H1 (cell line): Measurements from ENCODE around the gene PCDHA12. TPM values are rescaled to one million over a fixed set of nuclear protein-coding genes. Genes with fewer than 3 reads are reported as not detected.
"Not testable (repeated sequence)": the region's sequence is repeated elsewhere in the genome, so short reads cannot be mapped to it uniquely, and the experiment has no call there.

Source experiments
- CTCF ChIA-PET: fragments of 300-600 bp; sonication (Branson Sonifier 250); formaldehyde crosslinking; loops from one replicate; lab custom pipeline; 2021; ENCODE audit not compliant: partially characterized antibody; lab: Charles Lee
- POLR2A ChIA-PET: fragments of 300-600 bp; sonication (Branson Sonifier 250); formaldehyde crosslinking; loops from one replicate; lab custom pipeline; 2021; ENCODE audit warnings: inconsistent platforms; ENCODE audit not compliant: partially characterized antibody; lab: Charles Lee
- DNase-seq, 2 experiments: peaks; one replicate each; pipeline versions ENCODE4 v3.0.0 to v3.0.0-alpha.2; 2010 to 2022; ENCODE audit warnings: low spot score in 2 of 2, low read depth in 1 of 2, mixed read lengths in 1 of 2
- FAIRE-seq: peaks from 2 replicates; lab custom pipeline; 2011; peaks lifted over from hg19 to GRCh38; lab: Jason Lieb, UNC
- H2AFZ ChIP-seq: 2 replicates; pipeline ENCODE4 v1.8.1; 2012; ENCODE audit warnings: low read length, inconsistent platforms
- H2AK5ac ChIP-seq: 2 replicates; pipeline ENCODE4 v1.6.1; 2013; ENCODE audit warnings: low read depth, low read length
- H2BK120ac ChIP-seq: replicated peaks from 2 replicates; pipeline ENCODE3; 2013; ENCODE audit warnings: low read depth, low read length, inconsistent platforms
- H2BK12ac ChIP-seq: 2 replicates; pipeline ENCODE4 v1.6.1; 2013; ENCODE audit warnings: low read depth, low read length
- H2BK15ac ChIP-seq: 2 replicates; pipeline ENCODE4 v1.6.1; 2013; ENCODE audit warnings: low read length
- H2BK20ac ChIP-seq: 2 replicates; pipeline ENCODE4 v1.6.1; 2013; ENCODE audit warnings: low read length
- H2BK5ac ChIP-seq: 2 replicates; pipeline ENCODE4 v1.6.1; 2013; ENCODE audit warnings: low read depth, low read length
- H3K14ac ChIP-seq: 2 replicates; pipeline ENCODE4 v1.6.1; 2013; ENCODE audit warnings: inconsistent platforms; ENCODE audit not compliant: insufficient read length
- H3K18ac ChIP-seq: 2 replicates; pipeline ENCODE4 v1.6.1; 2013; ENCODE audit warnings: low read length; ENCODE audit errors: extremely low read depth
- H3K23ac ChIP-seq: 2 replicates; pipeline ENCODE4 v1.6.1; 2013; ENCODE audit warnings: inconsistent platforms; ENCODE audit not compliant: insufficient read length
- H3K23me2 ChIP-seq: 2 replicates; pipeline ENCODE4 v1.6.1; 2013; ENCODE audit warnings: low read depth, low read length
- H3K27ac ChIP-seq: 2 replicates; pipeline ENCODE4 v1.6.1; 2011; ENCODE audit warnings: low read depth, low read length, inconsistent platforms
- H3K27me3 ChIP-seq, 4 experiments: replicated peaks in 1 of 4; 1 replicate in 1 of 4; 2 replicates in 3 of 4; pipeline versions ENCODE4 v1.6.1 to v1.8.1; 2011 to 2013; ENCODE audit warnings: low read length in 3 of 4, mild to moderate bottlenecking in 3 of 4, inconsistent platforms in 2 of 4, mixed read lengths in 2 of 4, moderate library complexity in 1 of 4; ENCODE audit not compliant: control insufficient read depth in 3 of 4, insufficient read depth in 3 of 4; ENCODE audit errors: extremely low read depth in 1 of 4
- H3K36me3 ChIP-seq, 4 experiments: 2 replicates each; pipeline versions ENCODE4 v1.6.1 to v1.8.1; 2011 to 2013; ENCODE audit warnings: mild to moderate bottlenecking in 4 of 4, low read length in 3 of 4, moderate library complexity in 2 of 4, control low read depth in 1 of 4, inconsistent platforms in 1 of 4; ENCODE audit not compliant: insufficient read depth in 4 of 4, control insufficient read depth in 2 of 4
- H3K4ac ChIP-seq: replicated peaks from 2 replicates; pipeline ENCODE3; 2013; ENCODE audit warnings: low read length, low read depth, mixed read lengths, inconsistent platforms; ENCODE audit not compliant: insufficient read length
- H3K4me1 ChIP-seq, 4 experiments: replicated peaks in 1 of 4; 1 replicate in 1 of 4; 2 replicates in 3 of 4; pipeline versions ENCODE4 v1.6.1 to v1.8.1; 2011 to 2013; ENCODE audit warnings: low read length in 3 of 4, inconsistent platforms in 2 of 4, mixed read lengths in 1 of 4; ENCODE audit not compliant: insufficient read depth in 4 of 4, control insufficient read depth in 3 of 4
- H3K4me2 ChIP-seq, 2 experiments: 2 replicates each; pipeline versions ENCODE4 v1.6.1 to v1.8.1; 2011 to 2013; ENCODE audit warnings: low read depth in 2 of 2, low read length in 2 of 2, control low read depth in 1 of 2, inconsistent platforms in 1 of 2, mild to moderate bottlenecking in 1 of 2; ENCODE audit not compliant: insufficient read depth in 1 of 2
- H3K4me3 ChIP-seq, 4 experiments: fragments of 200-600, 300-600 bp in 1 of 4; sonication (generic), shearing (Covaris generic), sonication (Bioruptor Twin) in 1 of 4; 2 replicates each; pipeline versions ENCODE4 v1.5.1 to v1.8.1; 2011 to 2016; ENCODE audit warnings: low read length in 4 of 4, low read depth in 3 of 4, control low read depth in 2 of 4, inconsistent platforms in 2 of 4, mild to moderate bottlenecking in 2 of 4, mixed read lengths in 1 of 4, moderate library complexity in 1 of 4; ENCODE audit not compliant: insufficient read depth in 2 of 4; ENCODE audit errors: extremely low read depth in 1 of 4
- H3K56ac ChIP-seq: replicated peaks from 2 replicates; pipeline ENCODE3; 2013; ENCODE audit warnings: low read depth, mild to moderate bottlenecking, mixed read lengths, low read length, inconsistent platforms; ENCODE audit not compliant: insufficient read length
- H3K79me1 ChIP-seq: 2 replicates; pipeline ENCODE4 v1.6.1; 2013; ENCODE audit warnings: low read depth, low read length, control low read depth
- H3K79me2 ChIP-seq, 2 experiments: 2 replicates each; pipeline versions ENCODE4 v1.6.1 to v1.8.1; 2012 to 2013; ENCODE audit warnings: low read length in 2 of 2, mild to moderate bottlenecking in 2 of 2, inconsistent platforms in 1 of 2; ENCODE audit not compliant: insufficient read depth in 2 of 2, control insufficient read depth in 1 of 2
- H3K9ac ChIP-seq, 4 experiments: replicated peaks in 1 of 4; 1 replicate in 1 of 4; 2 replicates in 3 of 4; pipeline versions ENCODE4 v1.6.1 to v1.8.1; 2011 to 2013; ENCODE audit warnings: low read depth in 3 of 4, low read length in 3 of 4, control low read depth in 2 of 4, mild to moderate bottlenecking in 2 of 4, moderate library complexity in 2 of 4, inconsistent platforms in 1 of 4; ENCODE audit errors: extremely low read depth in 1 of 4
- H3K9me3 ChIP-seq, 2 experiments: 2 replicates each; pipeline versions ENCODE4 v1.6.1 to v1.8.1; 2012 to 2013; ENCODE audit warnings: mild to moderate bottlenecking in 2 of 2, moderate library complexity in 2 of 2, control low read depth in 1 of 2, inconsistent platforms in 1 of 2, low read depth in 1 of 2, low read length in 1 of 2, mixed read lengths in 1 of 2; ENCODE audit not compliant: insufficient read depth in 2 of 2
- H4K20me1 ChIP-seq, 2 experiments: replicated peaks in 1 of 2; 2 replicates each; pipeline versions ENCODE3 to v1.8.1; 2011 to 2013; ENCODE audit warnings: inconsistent platforms in 2 of 2, low read length in 2 of 2, mild to moderate bottlenecking in 1 of 2; ENCODE audit not compliant: insufficient read depth in 2 of 2, control insufficient read depth in 1 of 2
- H4K5ac ChIP-seq: 2 replicates; pipeline ENCODE4 v1.6.1; 2013; ENCODE audit warnings: low read length, low read depth, mixed read lengths, inconsistent platforms; ENCODE audit not compliant: insufficient read length
- H4K8ac ChIP-seq: 2 replicates; pipeline ENCODE4 v1.8.0; 2013; ENCODE audit warnings: mild to moderate bottlenecking, moderate library complexity, low read length, inconsistent platforms; ENCODE audit not compliant: insufficient read depth; ENCODE audit errors: extremely low read depth
- H4K91ac ChIP-seq: replicated peaks from 2 replicates; pipeline ENCODE3; 2013; ENCODE audit warnings: low read length, mixed read lengths, inconsistent platforms; ENCODE audit not compliant: insufficient read length
- WGBS, 2 experiments: shearing (Covaris generic) in 1 of 2; methylation state at CpG; one replicate each; pipeline versions ENCODE4 v1.1.6 to v1.1.7; 2013 to 2015; ENCODE audit warnings: low lambda C conversion rate in 2 of 2, mixed read lengths in 2 of 2, inconsistent platforms in 1 of 2, low coverage in 1 of 2, missing lambda C conversion rate in 1 of 2; ENCODE audit not compliant: insufficient replicate concordance in 2 of 2, insufficient coverage in 1 of 2, insufficient read length in 1 of 2; ENCODE audit errors: extremely low coverage in 1 of 2, missing lambda C conversion rate in 1 of 2; 5-methylcytosine and 5-hydroxymethylcytosine counted together
- polyA plus RNA-seq, 7 experiments: library from polyadenylated mRNA; depleted of rRNA in 3 of 7; stranded (reverse) in 5 of 7; unstranded in 2 of 7; fragments of >200 nt in 5 of 7; fragments of 200-250 nt in 2 of 7; gene quantifications; 1 replicate in 5 of 7; 2 replicates in 1 of 7; 4 replicates in 1 of 7; pipeline versions ENCODE4 v1.2.1 to v1.2.3, GENCODE V29; 2011 to 2013; ENCODE audit warnings: missing spikeins in 2 of 7, mixed read lengths in 2 of 7
- total RNA-seq: library from RNA; stranded (reverse); fragmentation: NEBNext Ultra II Directional; extraction: Animal tissue kit (Norgen Biotek cat#: 25700); gene quantifications from 2 replicates; pipeline ENCODE4 v1.2.1, GENCODE V29; 2021

Gene PCDHA12
- total and polyA plus RNA-seq, 2 of the 8 experiments (the other 6 are each of a cell fraction or from before 2014, with no cell fraction given) = 4.2 to 9.3 TPM

- H3K27ac ChIP-seq, H2BK12ac ChIP-seq, H4K91ac ChIP-seq, H3K4me1 ChIP-seq, H3K18ac ChIP-seq, H2BK120ac ChIP-seq, H4K5ac ChIP-seq, H3K9ac ChIP-seq, H3K27me3 ChIP-seq, H3K79me1 ChIP-seq, H3K14ac ChIP-seq, POLR2A ChIA-PET, H3K79me2 ChIP-seq, H2BK15ac ChIP-seq, H3K23ac ChIP-seq, H2AFZ ChIP-seq, H3K23me2 ChIP-seq, H3K4ac ChIP-seq, H3K56ac ChIP-seq, H2AK5ac ChIP-seq, H2BK20ac ChIP-seq, H2BK5ac ChIP-seq, DNase-seq, H3K9me3 ChIP-seq, H4K20me1 ChIP-seq: not testable (repeated sequence)
- Histone ChIP-seq H3K4me3 (peak within 1 kb of the TSS in 2 of 4 experiments; percentile 26 to 41; a peak in 2 of 8 replicates), H3K36me3 (peaks cover 0 to 10% (median 0%) of the 10 kb centered on the region in 4 experiments; a peak in 1 of 8 replicates), H3K4me2 (peak within 1 kb of the TSS in 1 of 2 experiments; percentile 41; a peak in 2 of 4 replicates), H4K8ac (peak within 1 kb of the TSS; percentile 92)
- 89% methylated on average over 21 of the region's 48 CpGs; no CpG with 5 or more reads in 1 of the 2 experiments for WGBS, 2 experiments
- CTCF ChIA-PET = interaction anchor here (0.6 to 1.5 kb wide), 4 partner anchors 7 to 193 kb away, joined by 3 to 7 read pairs (median 4); partner anchors contain the start of genes PCDHA10 and PCDHA7
- FAIRE-seq = peak; percentile 86
Measured at GRCh38 chr5:140848139-140849102, 26.7 kb upstream of the PCDHA12 start, which contains the start of gene PCDHA9. Gene PCDHA9, plus strand, starts transcription at chr5:140848382. Its CDS starts 114 bp downstream, at chr5:140848496.
